Fibroblast of lung (primary cell): ENCODE measurements around the gene KIRREL3.

Experiments
- EZH2 ChIP-seq: IDR thresholded peaks from 2 replicates; pipeline ENCODE4 v1.5.1; 2012; ENCODE audit warnings: low read length, control low read depth, mild to moderate bottlenecking; ENCODE audit errors: missing control alignments
- TF ChIP-seq, protein P1 (sequence below), 2 donors: IDR thresholded peaks in 1 of 2; conservative IDR thresholded peaks in 1 of 2; 1 replicate in 1 of 2; 2 replicates in 1 of 2; pipeline ENCODE4 v1.5.1; 2011 to 2012; ENCODE audit warnings: low read length in 2 of 2, control low read depth in 1 of 2, inconsistent platforms in 1 of 2, low read depth in 1 of 2, mild to moderate bottlenecking in 1 of 2

DNA sequence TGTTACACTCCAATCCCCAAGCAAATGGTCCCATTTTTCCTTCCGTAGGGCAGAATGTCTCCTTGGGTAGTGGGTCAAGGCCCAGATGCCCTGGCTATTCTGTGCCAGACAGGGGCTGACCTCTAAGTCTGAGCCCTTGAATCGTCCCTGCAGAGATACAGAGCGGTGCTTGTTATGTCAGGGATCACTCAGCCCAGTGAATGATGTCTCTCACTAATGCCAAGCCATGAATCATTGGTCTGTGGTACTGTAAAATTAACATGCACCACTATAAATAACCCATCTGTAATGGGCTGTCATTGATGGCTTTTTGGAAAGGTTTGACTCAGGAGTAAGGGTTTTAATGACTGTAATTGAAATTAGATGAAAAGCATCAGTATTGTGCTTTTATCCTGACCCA, 35.3 kb upstream of the KIRREL3 start:
- TF ChIP-seq, protein P1, sequence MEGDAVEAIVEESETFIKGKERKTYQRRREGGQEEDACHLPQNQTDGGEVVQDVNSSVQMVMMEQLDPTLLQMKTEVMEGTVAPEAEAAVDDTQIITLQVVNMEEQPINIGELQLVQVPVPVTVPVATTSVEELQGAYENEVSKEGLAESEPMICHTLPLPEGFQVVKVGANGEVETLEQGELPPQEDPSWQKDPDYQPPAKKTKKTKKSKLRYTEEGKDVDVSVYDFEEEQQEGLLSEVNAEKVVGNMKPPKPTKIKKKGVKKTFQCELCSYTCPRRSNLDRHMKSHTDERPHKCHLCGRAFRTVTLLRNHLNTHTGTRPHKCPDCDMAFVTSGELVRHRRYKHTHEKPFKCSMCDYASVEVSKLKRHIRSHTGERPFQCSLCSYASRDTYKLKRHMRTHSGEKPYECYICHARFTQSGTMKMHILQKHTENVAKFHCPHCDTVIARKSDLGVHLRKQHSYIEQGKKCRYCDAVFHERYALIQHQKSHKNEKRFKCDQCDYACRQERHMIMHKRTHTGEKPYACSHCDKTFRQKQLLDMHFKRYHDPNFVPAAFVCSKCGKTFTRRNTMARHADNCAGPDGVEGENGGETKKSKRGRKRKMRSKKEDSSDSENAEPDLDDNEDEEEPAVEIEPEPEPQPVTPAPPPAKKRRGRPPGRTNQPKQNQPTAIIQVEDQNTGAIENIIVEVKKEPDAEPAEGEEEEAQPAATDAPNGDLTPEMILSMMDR (conservative IDR thresholded peaks at IDR 0.05 in 1 of 2, IDR thresholded peaks at IDR 0.05 in 1 of 2; ENCODE audit: low read depth in 1 of 2, low read length in 2 of 2) = no peak
- no peak for TF ChIP-seq EZH2
